HepG2 (cell line): Measurements from ENCODE around the gene SAPCD2. TPM values are rescaled to one million over a fixed set of nuclear protein-coding genes. Genes with fewer than 3 reads are reported as not detected.

Source experiments
- AGO1 ChIP-seq: fragments of 200-400 bp; formaldehyde crosslinking; IDR thresholded peaks from 2 replicates; pipeline ENCODE4 v1.6.1; 2017; ENCODE audit warnings: mild to moderate bottlenecking, low read depth, low read length, moderate library complexity; ENCODE audit not compliant: poor library complexity, severe bottlenecking
- CHCHD3 ChIP-seq: sonication (generic); formaldehyde crosslinking; IDR thresholded peaks from 2 replicates; pipeline ENCODE4 v1.8.0; 2022; ENCODE audit warnings: mild to moderate bottlenecking, missing genetic modification reagents, moderate library complexity
- MED1 ChIP-seq: sonication (generic); formaldehyde crosslinking; IDR thresholded peaks from 2 replicates; pipeline ENCODE4 v1.4.0; 2020; ENCODE audit warnings: missing genetic modification reagents
- MXD4 ChIP-seq: IDR thresholded peaks from 2 replicates; pipeline ENCODE4 v1.6.1; 2016; ENCODE audit warnings: mild to moderate bottlenecking, missing biosample characterization, missing genetic modification reagents
- MYC ChIP-seq: sonication (generic); formaldehyde crosslinking; IDR thresholded peaks from 2 replicates; pipeline ENCODE4 v1.9.0; 2021; ENCODE audit warnings: missing genetic modification reagents, borderline replicate concordance
- NAIF1 ChIP-seq: sonication (generic); formaldehyde crosslinking; IDR thresholded peaks from 2 replicates; pipeline ENCODE4 v1.5.0; 2020; ENCODE audit warnings: mild to moderate bottlenecking, missing genetic modification reagents, borderline replicate concordance
- NFYB ChIP-seq: sonication (generic); formaldehyde crosslinking; IDR thresholded peaks from 2 replicates; pipeline ENCODE4 v1.4.0; 2020; ENCODE audit warnings: missing genetic modification reagents
- NR2F1 ChIP-seq, 2 experiments: fragments of 450-650 bp in 1 of 2; formaldehyde crosslinking in 1 of 2; IDR thresholded peaks; 2 replicates each; pipeline versions ENCODE4 v1.5.0 to v1.6.1; 2016 to 2020; ENCODE audit warnings: mild to moderate bottlenecking in 1 of 2, missing compliant biosample characterization in 1 of 2, missing genetic modification reagents in 1 of 2, moderate library complexity in 1 of 2
- SIX1 ChIP-seq: sonication (generic); formaldehyde crosslinking; IDR thresholded peaks from 2 replicates; pipeline ENCODE4 v1.4.0; 2020; ENCODE audit warnings: missing genetic modification reagents, borderline replicate concordance
- SOX6 ChIP-seq, 2 experiments: fragments of 450-650 bp in 1 of 2; sonication (generic) in 1 of 2; formaldehyde crosslinking in 1 of 2; IDR thresholded peaks; 2 replicates each; pipeline versions ENCODE4 v1.4.0 to v1.6.1; 2017 to 2020; ENCODE audit warnings: antibody characterized with exemption in 1 of 2, mild to moderate bottlenecking in 1 of 2, missing genetic modification reagents in 1 of 2
- ZIK1 ChIP-seq: sonication (generic); formaldehyde crosslinking; IDR thresholded peaks from 2 replicates; pipeline ENCODE4 v1.5.0; 2020; ENCODE audit warnings: mild to moderate bottlenecking, low read depth, missing genetic modification reagents, borderline replicate concordance
- ZNF570 ChIP-seq: sonication (generic); formaldehyde crosslinking; IDR thresholded peaks from 2 replicates; pipeline ENCODE4 v1.4.0; 2020; ENCODE audit warnings: mild to moderate bottlenecking, missing genetic modification reagents, borderline replicate concordance
- ZNF619 ChIP-seq: sonication (generic); formaldehyde crosslinking; IDR thresholded peaks from 2 replicates; pipeline ENCODE4 v1.4.0; 2020; ENCODE audit warnings: mild to moderate bottlenecking, missing genetic modification reagents
- ZNF672 ChIP-seq: sonication (generic); formaldehyde crosslinking; IDR thresholded peaks from 2 replicates; pipeline ENCODE4 v1.8.1; 2022; ENCODE audit warnings: missing genetic modification reagents
- polyA plus RNA-seq, 8 experiments: library from polyadenylated mRNA; depleted of rRNA in 3 of 8; stranded (reverse) in 7 of 8; unstranded in 1 of 8; fragments of >200 nt; fragmentation: Illumina TruSeq in 4 of 8; extraction: Trizol in 4 of 8; gene quantifications; 2 replicates each; pipeline versions ENCODE4 v1.2.1 to v1.2.3, GENCODE V29; 2011 to 2016; ENCODE audit warnings: low read depth in 4 of 8, missing spikeins in 1 of 8, mixed read lengths in 1 of 8; ENCODE audit not compliant: insufficient read depth in 1 of 8
- total RNA-seq, 5 experiments: library from RNA; depleted of rRNA; stranded (reverse); fragments of >200 nt; fragmentation: Illumina TruSeq; extraction: Trizol; gene quantifications; 2 replicates each; pipeline ENCODE4 v1.2.3, GENCODE V29; 2016; ENCODE audit warnings: low read depth in 1 of 5
- TF ChIP-seq, protein P1 (sequence below): sonication (generic); formaldehyde crosslinking; IDR thresholded peaks from 2 replicates; pipeline ENCODE4 v1.5.0; 2020; ENCODE audit warnings: mild to moderate bottlenecking, missing genetic modification reagents
- TF ChIP-seq, protein P2 (sequence below): IDR thresholded peaks from 2 replicates; pipeline ENCODE4 v1.6.1; 2018; ENCODE audit warnings: missing genetic modification reagents, mild to moderate bottlenecking, missing compliant biosample characterization
- TF ChIP-seq, protein P3 (sequence below): sonication (generic); formaldehyde crosslinking; IDR thresholded peaks from 2 replicates; pipeline ENCODE4 v1.9.0; 2021; ENCODE audit warnings: missing genetic modification reagents, mild to moderate bottlenecking, borderline replicate concordance
- TF ChIP-seq, protein P4 (sequence below): sonication (generic); formaldehyde crosslinking; IDR thresholded peaks from 2 replicates; pipeline ENCODE4 v1.5.0; 2020; ENCODE audit warnings: mild to moderate bottlenecking, missing genetic modification reagents
- TF ChIP-seq, protein P5 (sequence below): sonication (generic); formaldehyde crosslinking; IDR thresholded peaks from 2 replicates; pipeline ENCODE4 v1.8.0; 2022; ENCODE audit warnings: missing genetic modification reagents, mild to moderate bottlenecking, inconsistent platforms, borderline replicate concordance

Gene SAPCD2
- total and polyA plus RNA-seq, 2 of the 13 experiments (the other 11 are each of a cell fraction or from before 2014, with no cell fraction given), result 21.9 to 42.8 TPM

DNA sequence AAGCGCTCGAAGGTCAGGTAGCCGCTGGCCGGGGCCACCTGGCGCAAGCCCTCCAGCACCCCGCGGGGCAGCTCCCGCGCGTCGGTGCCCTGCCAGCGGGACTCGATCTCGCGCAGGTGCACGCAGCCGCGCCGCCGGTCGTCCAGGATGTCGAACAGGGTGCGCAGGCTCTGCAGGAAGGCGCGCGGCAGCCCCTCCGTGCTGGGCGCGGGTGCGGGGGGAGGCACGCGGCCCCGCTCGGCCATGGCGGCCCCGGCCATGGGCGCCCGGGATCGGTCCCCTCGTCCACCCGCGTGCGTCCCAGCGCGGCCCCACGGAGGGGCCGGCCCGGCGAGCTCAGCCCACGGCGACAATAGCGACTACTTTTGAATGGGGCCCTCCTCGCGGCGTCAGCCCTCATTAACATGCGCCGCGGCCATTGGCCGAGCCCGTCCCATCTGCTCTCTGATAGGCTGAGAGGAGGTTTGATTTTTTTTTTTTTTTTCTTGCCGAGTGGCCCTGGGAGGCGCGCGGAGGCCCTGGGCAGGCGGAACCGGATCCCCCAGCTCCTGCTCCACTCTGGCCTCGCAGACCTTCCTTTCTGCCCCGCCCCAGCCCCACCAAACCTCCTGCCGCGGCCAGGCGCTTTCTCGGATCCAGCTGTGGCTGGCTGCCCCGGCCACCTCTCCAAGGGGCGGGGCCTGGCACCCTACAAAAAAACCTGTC, at the start of gene SAPCD2 (continued):
- TF ChIP-seq, protein P1, sequence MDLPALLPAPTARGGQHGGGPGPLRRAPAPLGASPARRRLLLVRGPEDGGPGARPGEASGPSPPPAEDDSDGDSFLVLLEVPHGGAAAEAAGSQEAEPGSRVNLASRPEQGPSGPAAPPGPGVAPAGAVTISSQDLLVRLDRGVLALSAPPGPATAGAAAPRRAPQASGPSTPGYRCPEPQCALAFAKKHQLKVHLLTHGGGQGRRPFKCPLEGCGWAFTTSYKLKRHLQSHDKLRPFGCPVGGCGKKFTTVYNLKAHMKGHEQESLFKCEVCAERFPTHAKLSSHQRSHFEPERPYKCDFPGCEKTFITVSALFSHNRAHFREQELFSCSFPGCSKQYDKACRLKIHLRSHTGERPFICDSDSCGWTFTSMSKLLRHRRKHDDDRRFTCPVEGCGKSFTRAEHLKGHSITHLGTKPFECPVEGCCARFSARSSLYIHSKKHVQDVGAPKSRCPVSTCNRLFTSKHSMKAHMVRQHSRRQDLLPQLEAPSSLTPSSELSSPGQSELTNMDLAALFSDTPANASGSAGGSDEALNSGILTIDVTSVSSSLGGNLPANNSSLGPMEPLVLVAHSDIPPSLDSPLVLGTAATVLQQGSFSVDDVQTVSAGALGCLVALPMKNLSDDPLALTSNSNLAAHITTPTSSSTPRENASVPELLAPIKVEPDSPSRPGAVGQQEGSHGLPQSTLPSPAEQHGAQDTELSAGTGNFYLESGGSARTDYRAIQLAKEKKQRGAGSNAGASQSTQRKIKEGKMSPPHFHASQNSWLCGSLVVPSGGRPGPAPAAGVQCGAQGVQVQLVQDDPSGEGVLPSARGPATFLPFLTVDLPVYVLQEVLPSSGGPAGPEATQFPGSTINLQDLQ (CRISPR knock-in tag), result no peak; the same call in 1 of the 2 replicates
- TF ChIP-seq ZNF570, result no peak
- TF ChIP-seq MXD4, result no peak; the same call in 1 of the 2 replicates
- TF ChIP-seq ZIK1 (CRISPR knock-in tag), result 0 out of 2 replicates have a peak, but pooled peaks have one; percentile 38
- peak; percentile 22; the same call in 1 of the 2 replicates for TF ChIP-seq SIX1 (CRISPR knock-in tag)
- peak; percentile 53 for TF ChIP-seq MYC (CRISPR knock-in tag)
- peak; percentile 40 for TF ChIP-seq MED1 (CRISPR knock-in tag)
- TF ChIP-seq AGO1, result peak; percentile 61
- no peak for TF ChIP-seq ZNF672
- TF ChIP-seq SOX6 (IDR thresholded peaks at IDR 0.05), result no peak
- peak; percentile 47 for TF ChIP-seq SOX6 (CRISPR knock-in tag; IDR thresholded peaks at IDR 0.05)
- TF ChIP-seq, protein P2, sequence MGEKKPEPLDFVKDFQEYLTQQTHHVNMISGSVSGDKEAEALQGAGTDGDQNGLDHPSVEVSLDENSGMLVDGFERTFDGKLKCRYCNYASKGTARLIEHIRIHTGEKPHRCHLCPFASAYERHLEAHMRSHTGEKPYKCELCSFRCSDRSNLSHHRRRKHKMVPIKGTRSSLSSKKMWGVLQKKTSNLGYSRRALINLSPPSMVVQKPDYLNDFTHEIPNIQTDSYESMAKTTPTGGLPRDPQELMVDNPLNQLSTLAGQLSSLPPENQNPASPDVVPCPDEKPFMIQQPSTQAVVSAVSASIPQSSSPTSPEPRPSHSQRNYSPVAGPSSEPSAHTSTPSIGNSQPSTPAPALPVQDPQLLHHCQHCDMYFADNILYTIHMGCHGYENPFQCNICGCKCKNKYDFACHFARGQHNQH (CRISPR knock-in tag), result peak; percentile 51; the same call in 1 of the 2 replicates
- TF ChIP-seq, protein P3, sequence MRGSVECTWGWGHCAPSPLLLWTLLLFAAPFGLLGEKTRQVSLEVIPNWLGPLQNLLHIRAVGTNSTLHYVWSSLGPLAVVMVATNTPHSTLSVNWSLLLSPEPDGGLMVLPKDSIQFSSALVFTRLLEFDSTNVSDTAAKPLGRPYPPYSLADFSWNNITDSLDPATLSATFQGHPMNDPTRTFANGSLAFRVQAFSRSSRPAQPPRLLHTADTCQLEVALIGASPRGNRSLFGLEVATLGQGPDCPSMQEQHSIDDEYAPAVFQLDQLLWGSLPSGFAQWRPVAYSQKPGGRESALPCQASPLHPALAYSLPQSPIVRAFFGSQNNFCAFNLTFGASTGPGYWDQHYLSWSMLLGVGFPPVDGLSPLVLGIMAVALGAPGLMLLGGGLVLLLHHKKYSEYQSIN (CRISPR knock-in tag), result no peak
- TF ChIP-seq, protein P4, sequence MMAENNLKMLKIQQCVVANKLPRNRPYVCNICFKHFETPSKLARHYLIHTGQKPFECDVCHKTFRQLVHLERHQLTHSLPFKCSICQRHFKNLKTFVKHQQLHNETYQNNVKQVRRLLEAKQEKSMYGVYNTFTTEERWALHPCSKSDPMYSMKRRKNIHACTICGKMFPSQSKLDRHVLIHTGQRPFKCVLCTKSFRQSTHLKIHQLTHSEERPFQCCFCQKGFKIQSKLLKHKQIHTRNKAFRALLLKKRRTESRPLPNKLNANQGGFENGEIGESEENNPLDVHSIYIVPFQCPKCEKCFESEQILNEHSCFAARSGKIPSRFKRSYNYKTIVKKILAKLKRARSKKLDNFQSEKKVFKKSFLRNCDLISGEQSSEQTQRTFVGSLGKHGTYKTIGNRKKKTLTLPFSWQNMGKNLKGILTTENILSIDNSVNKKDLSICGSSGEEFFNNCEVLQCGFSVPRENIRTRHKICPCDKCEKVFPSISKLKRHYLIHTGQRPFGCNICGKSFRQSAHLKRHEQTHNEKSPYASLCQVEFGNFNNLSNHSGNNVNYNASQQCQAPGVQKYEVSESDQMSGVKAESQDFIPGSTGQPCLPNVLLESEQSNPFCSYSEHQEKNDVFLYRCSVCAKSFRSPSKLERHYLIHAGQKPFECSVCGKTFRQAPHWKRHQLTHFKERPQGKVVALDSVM (CRISPR knock-in tag), result 0 out of 2 replicates have a peak, but pooled peaks have one; percentile 40
- no peak for TF ChIP-seq CHCHD3 (CRISPR knock-in tag)
- peak; percentile 81 for TF ChIP-seq NFYB (CRISPR knock-in tag)
- TF ChIP-seq ZNF619, result no peak
- TF ChIP-seq NR2F1 (CRISPR knock-in tag; IDR thresholded peaks at IDR 0.05), result no peak
- TF ChIP-seq NAIF1 (CRISPR knock-in tag), result peak; percentile 61; the same call in 1 of the 2 replicates
- TF ChIP-seq, protein P5, sequence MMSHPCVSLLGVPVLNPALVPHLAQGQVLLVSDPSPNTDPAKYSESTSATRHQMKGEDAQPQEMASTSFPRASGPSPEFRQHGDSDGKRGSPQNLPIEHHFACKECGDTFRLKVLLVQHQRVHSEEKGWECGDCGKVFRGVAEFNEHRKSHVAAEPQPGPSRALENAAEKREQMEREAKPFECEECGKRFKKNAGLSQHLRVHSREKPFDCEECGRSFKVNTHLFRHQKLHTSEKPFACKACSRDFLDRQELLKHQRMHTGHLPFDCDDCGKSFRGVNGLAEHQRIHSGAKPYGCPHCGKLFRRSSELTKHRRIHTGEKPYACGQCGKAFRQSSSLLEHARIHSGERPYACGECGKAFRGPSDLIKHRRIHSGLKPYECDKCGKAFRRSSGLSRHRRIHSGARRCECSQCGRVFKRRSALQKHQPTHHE (CRISPR knock-in tag), result 0 out of 2 replicates have a peak, but pooled peaks have one; percentile 22
